ENCODE data around the gene TXNL4A. TPM values are rescaled to one million over a fixed set of nuclear protein-coding genes. Genes with fewer than 3 reads are reported as not detected.

The TXNL4A gene
- polyA plus RNA-seq, 1 of the 3 experiments (the other 2 are of a cell fraction), result 158 TPM

DNA sequence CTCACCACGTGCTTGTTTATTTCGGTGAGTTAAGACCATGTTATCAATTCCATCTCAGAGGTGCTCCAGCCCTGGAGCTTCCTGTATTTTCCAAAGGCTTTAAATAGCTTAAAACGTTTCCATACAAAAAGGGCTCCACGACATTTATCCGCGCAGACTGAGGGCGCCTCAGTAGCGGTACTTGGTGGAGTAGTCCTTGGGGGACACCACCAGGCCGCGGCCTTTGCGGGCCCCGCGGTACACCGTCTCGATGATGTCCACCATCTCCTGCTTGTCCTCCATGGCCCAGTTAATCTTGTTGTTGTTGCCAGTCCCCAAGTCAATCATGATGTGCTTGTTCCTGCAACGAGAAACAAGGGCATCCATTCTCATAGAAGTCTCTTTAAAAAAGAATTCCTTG lies 14.8 kb downstream of the TXNL4A start:
- no peak overlapping the region for H3K4me3 ChIP-seq (ENCODE audit: low read depth in 2 of 2, low read length in 1 of 2)
- H3K4me2 ChIP-seq, result no peak overlapping the region
- H3K27ac ChIP-seq (ENCODE audit: low read depth in 2 of 2, low read length in 1 of 2), result no peak overlapping the region
- H3F3A ChIP-seq (replicated peaks; ENCODE audit: insufficient read depth), result peaks cover 5% of the 10 kb centered on the region
- ChIA-PET CTCF (interaction anchor here (1.5 kb wide), 1 partner anchor 11 kb away, joined by 3 read pairs; no protein-coding TSS in a partner anchor), POLR2A (no interaction called here)
- peaks cover 66% of the 10 kb centered on the region for H3K79me2 ChIP-seq (ENCODE audit: insufficient read depth)
- no peak overlapping the region for H3K9ac ChIP-seq
- H4K20me1 ChIP-seq (ENCODE audit: insufficient read depth), result peaks cover 51% of the 10 kb centered on the region
- no peaks in the 10 kb centered on the region for H3K9me2 ChIP-seq
- no peak for DNase-seq
- TF ChIP-seq MEF2A (IDR thresholded peaks at IDR 0.05; ENCODE audit: borderline replicate concordance, low read depth), result no peak
- TF ChIP-seq YY1 (IDR thresholded peaks at IDR 0.05; ENCODE audit: low read depth), result no peak
- no peak for TF ChIP-seq POLR2AphosphoS5 (IDR thresholded peaks at IDR 0.05; ENCODE audit: low read depth, low read length)
- no peak for TF ChIP-seq MXI1 (IDR thresholded peaks at IDR 0.05; ENCODE audit: low read depth, low read length)
- TF ChIP-seq, protein P1, sequence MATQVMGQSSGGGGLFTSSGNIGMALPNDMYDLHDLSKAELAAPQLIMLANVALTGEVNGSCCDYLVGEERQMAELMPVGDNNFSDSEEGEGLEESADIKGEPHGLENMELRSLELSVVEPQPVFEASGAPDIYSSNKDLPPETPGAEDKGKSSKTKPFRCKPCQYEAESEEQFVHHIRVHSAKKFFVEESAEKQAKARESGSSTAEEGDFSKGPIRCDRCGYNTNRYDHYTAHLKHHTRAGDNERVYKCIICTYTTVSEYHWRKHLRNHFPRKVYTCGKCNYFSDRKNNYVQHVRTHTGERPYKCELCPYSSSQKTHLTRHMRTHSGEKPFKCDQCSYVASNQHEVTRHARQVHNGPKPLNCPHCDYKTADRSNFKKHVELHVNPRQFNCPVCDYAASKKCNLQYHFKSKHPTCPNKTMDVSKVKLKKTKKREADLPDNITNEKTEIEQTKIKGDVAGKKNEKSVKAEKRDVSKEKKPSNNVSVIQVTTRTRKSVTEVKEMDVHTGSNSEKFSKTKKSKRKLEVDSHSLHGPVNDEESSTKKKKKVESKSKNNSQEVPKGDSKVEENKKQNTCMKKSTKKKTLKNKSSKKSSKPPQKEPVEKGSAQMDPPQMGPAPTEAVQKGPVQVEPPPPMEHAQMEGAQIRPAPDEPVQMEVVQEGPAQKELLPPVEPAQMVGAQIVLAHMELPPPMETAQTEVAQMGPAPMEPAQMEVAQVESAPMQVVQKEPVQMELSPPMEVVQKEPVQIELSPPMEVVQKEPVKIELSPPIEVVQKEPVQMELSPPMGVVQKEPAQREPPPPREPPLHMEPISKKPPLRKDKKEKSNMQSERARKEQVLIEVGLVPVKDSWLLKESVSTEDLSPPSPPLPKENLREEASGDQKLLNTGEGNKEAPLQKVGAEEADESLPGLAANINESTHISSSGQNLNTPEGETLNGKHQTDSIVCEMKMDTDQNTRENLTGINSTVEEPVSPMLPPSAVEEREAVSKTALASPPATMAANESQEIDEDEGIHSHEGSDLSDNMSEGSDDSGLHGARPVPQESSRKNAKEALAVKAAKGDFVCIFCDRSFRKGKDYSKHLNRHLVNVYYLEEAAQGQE (IDR thresholded peaks at IDR 0.05; ENCODE audit: low read depth, low read length), result no peak
- TF ChIP-seq, protein P2, sequence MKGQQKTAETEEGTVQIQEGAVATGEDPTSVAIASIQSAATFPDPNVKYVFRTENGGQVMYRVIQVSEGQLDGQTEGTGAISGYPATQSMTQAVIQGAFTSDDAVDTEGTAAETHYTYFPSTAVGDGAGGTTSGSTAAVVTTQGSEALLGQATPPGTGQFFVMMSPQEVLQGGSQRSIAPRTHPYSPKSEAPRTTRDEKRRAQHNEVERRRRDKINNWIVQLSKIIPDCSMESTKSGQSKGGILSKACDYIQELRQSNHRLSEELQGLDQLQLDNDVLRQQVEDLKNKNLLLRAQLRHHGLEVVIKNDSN (IDR thresholded peaks at IDR 0.05; ENCODE audit: borderline replicate concordance, low read depth), result no peak
- no peak for TF ChIP-seq RAD21 (IDR thresholded peaks at IDR 0.05; ENCODE audit: low read length)
- TF ChIP-seq FOSL2 (IDR thresholded peaks at IDR 0.05; ENCODE audit: borderline replicate concordance, low read depth), result no peak
- no peak for TF ChIP-seq NRF1 (IDR thresholded peaks at IDR 0.05; ENCODE audit: low read depth, low read length)
- H3K4me1 ChIP-seq (ENCODE audit: control insufficient read depth in 1 of 2, insufficient read depth in 2 of 2, low read depth in 1 of 2, low read length in 1 of 2), result no peaks in the 10 kb centered on the region; a peak in 1 of 4 replicates
- WGBS (ENCODE audit: low lambda C conversion rate), result 92% methylated on average over 16 of the region's 16 CpGs
- peaks cover 23 to 59% of the 10 kb centered on the region in 2 experiments for H3K36me3 ChIP-seq (replicated peaks in 1 of 2; ENCODE audit: control insufficient read depth in 1 of 2, insufficient read depth in 2 of 2, low read length in 1 of 2)
- H3K9me3 ChIP-seq, result no peaks in the 10 kb centered on the region
- no peaks in the 10 kb centered on the region for H3K27me3 ChIP-seq (ENCODE audit: insufficient read depth)
- H2AFZ ChIP-seq (ENCODE audit: low read depth), result no peak overlapping the region

DNA sequence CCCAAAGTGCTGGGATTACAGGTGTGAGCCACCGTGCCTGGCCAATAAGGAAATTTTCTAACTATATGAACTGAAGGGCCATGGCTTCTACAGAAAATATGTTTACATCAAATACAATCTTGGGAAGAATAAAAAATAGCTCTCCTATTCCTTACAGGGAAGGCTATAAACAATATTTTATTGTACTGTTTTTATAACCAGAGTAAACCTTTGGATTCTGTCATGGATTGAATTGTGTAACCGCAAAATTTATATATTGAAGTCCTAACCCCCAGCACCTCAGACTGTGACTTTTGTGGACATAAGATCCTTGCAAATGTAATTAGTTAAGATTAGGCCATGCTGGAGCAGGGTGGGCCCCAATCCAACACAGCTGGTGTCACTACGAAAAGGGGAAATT lies 15.6 kb downstream of the TXNL4A start:
- CTCF ChIA-PET, result interaction anchor here (1.5 kb wide), 1 partner anchor 12 kb away, joined by 3 read pairs; no protein-coding TSS in a partner anchor
- H3F3A ChIP-seq (replicated peaks; ENCODE audit: insufficient read depth), result peaks cover 10% of the 10 kb centered on the region
- no peak overlapping the region for H2AFZ ChIP-seq (ENCODE audit: low read depth)
- no peak overlapping the region for H3K9ac ChIP-seq
- H3K9me2 ChIP-seq, result no peaks in the 10 kb centered on the region
- H3K36me3 ChIP-seq (replicated peaks in 1 of 2; ENCODE audit: control insufficient read depth in 1 of 2, insufficient read depth in 2 of 2, low read length in 1 of 2), result peaks cover 23 to 59% of the 10 kb centered on the region in 2 experiments
- peaks cover 43% of the 10 kb centered on the region for H4K20me1 ChIP-seq (ENCODE audit: insufficient read depth)
- 93% methylated on average over 3 of the region's 3 CpGs for WGBS (ENCODE audit: low lambda C conversion rate)
- POLR2A ChIA-PET, result no interaction called here
- no peaks in the 10 kb centered on the region; a peak in 1 of 4 replicates for H3K4me1 ChIP-seq (ENCODE audit: control insufficient read depth in 1 of 2, insufficient read depth in 2 of 2, low read depth in 1 of 2, low read length in 1 of 2)
- no peaks in the 10 kb centered on the region for H3K9me3 ChIP-seq
- no peak overlapping the region for H3K4me3 ChIP-seq (ENCODE audit: low read depth in 2 of 2, low read length in 1 of 2)
- H3K27ac ChIP-seq (ENCODE audit: low read depth in 2 of 2, low read length in 1 of 2), result no peak overlapping the region
- H3K79me2 ChIP-seq (ENCODE audit: insufficient read depth), result peaks cover 58% of the 10 kb centered on the region
- H3K4me2 ChIP-seq, result no peak overlapping the region
- H3K27me3 ChIP-seq (ENCODE audit: insufficient read depth), result no peaks in the 10 kb centered on the region
- TF ChIP-seq FOXJ3 (CRISPR knock-in tag; IDR thresholded peaks at IDR 0.05) (no peak), MXI1 (IDR thresholded peaks at IDR 0.05; ENCODE audit: low read depth, low read length) (no peak), TCF12 (IDR thresholded peaks at IDR 0.05) (no peak), SIN3A (IDR thresholded peaks at IDR 0.05; ENCODE audit: borderline replicate concordance, low read depth, low read length) (no peak), GABPA (IDR thresholded peaks at IDR 0.05; ENCODE audit: low read depth) (no peak), TAF1 (IDR thresholded peaks at IDR 0.05; ENCODE audit: borderline replicate concordance, low read depth, low read length) (no peak), RFX5 (IDR thresholded peaks at IDR 0.05; ENCODE audit: low read length) (no peak), YY1 (IDR thresholded peaks at IDR 0.05; ENCODE audit: low read depth) (no peak), EP300 (IDR thresholded peaks at IDR 0.05; ENCODE audit: borderline replicate concordance in 1 of 2, low read depth in 1 of 2, low read length in 1 of 2) (no peak), FOXM1 (IDR thresholded peaks at IDR 0.05; ENCODE audit: low read depth) (no peak), RAD21 (IDR thresholded peaks at IDR 0.05; ENCODE audit: low read length) (no peak), NRF1 (IDR thresholded peaks at IDR 0.05; ENCODE audit: low read depth, low read length) (no peak), RCOR1 (IDR thresholded peaks at IDR 0.05; ENCODE audit: low read length) (no peak), NFIC (IDR thresholded peaks at IDR 0.05; ENCODE audit: borderline replicate concordance) (no peak), JUND (IDR thresholded peaks at IDR 0.05) (no peak)
- TF ChIP-seq, protein P1 (IDR thresholded peaks at IDR 0.05; ENCODE audit: low read depth, low read length), result no peak
- TF ChIP-seq, protein P3, sequence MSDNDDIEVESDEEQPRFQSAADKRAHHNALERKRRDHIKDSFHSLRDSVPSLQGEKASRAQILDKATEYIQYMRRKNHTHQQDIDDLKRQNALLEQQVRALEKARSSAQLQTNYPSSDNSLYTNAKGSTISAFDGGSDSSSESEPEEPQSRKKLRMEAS (IDR thresholded peaks at IDR 0.05; ENCODE audit: low read depth), result no peak
- DNase-seq, result no peak

Data from SK-N-SH (cell line).